NB4 (cell line): Measurements from ENCODE around the gene SLC5A10.

Source experiments
- DNase-seq: peaks from one replicate; pipeline ENCODE4 v3.0.0; 2010; ENCODE audit warnings: low read depth
- H3K4me3 ChIP-seq: one replicate; pipeline ENCODE4 v1.5.1; 2011; ENCODE audit warnings: mild to moderate bottlenecking, low read depth, low read length, moderate library complexity
- MYC ChIP-seq: IDR thresholded peaks from 2 replicates; pipeline ENCODE4 v1.6.1; 2011; ENCODE audit warnings: low read depth, low read length
- POLR2A ChIP-seq: IDR thresholded peaks from 2 replicates; pipeline ENCODE4 v1.6.1; 2011; ENCODE audit warnings: mild to moderate bottlenecking; ENCODE audit not compliant: insufficient read length; ENCODE audit errors: extremely low read depth
- TF ChIP-seq, protein P1 (sequence below): IDR thresholded peaks from 2 replicates; pipeline ENCODE4 v1.6.1; 2011; ENCODE audit warnings: low read depth, low read length
- TF ChIP-seq, protein P2 (sequence below): IDR thresholded peaks from one replicate; pipeline ENCODE4 v1.5.1; 2012; ENCODE audit warnings: low read depth, low read length

The SLC5A10 gene

DNA sequence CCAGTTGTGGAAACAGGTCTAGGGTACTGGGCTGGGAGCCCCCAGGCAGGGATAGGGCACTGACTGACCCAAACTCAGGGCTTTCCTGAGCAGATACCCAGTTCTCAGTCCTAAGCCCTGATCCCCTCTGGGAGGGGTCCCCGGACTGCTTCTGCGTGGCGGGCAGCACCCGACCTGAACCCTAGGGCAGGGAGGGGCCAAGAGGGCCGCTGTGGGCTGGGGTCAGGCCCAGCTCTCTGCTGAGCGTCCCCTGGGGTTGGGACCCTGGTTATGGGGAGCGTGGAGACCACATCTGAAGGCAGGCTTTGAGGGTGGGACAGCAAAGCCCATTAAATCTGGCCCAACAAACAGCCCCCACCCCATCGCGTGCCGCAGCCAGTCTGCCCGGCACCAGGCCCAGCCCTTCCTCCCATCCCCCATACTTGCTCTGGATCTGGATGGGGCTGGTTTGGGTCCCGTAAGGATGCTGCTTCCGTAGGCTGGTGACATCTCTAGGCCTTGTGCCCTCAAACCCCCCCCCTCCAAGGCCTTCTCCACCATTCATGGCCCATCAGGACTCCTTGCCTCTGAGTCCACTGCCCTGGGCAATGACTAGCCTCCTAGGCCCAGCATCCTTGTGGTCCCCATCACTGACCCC, 53.3 kb downstream of the SLC5A10 start:
- no peak overlapping the region for H3K4me3 ChIP-seq
- TF ChIP-seq, protein P1, sequence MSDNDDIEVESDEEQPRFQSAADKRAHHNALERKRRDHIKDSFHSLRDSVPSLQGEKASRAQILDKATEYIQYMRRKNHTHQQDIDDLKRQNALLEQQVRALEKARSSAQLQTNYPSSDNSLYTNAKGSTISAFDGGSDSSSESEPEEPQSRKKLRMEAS: no peak
- no peak for TF ChIP-seq POLR2A
- TF ChIP-seq, protein P2, sequence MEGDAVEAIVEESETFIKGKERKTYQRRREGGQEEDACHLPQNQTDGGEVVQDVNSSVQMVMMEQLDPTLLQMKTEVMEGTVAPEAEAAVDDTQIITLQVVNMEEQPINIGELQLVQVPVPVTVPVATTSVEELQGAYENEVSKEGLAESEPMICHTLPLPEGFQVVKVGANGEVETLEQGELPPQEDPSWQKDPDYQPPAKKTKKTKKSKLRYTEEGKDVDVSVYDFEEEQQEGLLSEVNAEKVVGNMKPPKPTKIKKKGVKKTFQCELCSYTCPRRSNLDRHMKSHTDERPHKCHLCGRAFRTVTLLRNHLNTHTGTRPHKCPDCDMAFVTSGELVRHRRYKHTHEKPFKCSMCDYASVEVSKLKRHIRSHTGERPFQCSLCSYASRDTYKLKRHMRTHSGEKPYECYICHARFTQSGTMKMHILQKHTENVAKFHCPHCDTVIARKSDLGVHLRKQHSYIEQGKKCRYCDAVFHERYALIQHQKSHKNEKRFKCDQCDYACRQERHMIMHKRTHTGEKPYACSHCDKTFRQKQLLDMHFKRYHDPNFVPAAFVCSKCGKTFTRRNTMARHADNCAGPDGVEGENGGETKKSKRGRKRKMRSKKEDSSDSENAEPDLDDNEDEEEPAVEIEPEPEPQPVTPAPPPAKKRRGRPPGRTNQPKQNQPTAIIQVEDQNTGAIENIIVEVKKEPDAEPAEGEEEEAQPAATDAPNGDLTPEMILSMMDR: no peak
- TF ChIP-seq MYC: no peak
- no peak for DNase-seq

DNA sequence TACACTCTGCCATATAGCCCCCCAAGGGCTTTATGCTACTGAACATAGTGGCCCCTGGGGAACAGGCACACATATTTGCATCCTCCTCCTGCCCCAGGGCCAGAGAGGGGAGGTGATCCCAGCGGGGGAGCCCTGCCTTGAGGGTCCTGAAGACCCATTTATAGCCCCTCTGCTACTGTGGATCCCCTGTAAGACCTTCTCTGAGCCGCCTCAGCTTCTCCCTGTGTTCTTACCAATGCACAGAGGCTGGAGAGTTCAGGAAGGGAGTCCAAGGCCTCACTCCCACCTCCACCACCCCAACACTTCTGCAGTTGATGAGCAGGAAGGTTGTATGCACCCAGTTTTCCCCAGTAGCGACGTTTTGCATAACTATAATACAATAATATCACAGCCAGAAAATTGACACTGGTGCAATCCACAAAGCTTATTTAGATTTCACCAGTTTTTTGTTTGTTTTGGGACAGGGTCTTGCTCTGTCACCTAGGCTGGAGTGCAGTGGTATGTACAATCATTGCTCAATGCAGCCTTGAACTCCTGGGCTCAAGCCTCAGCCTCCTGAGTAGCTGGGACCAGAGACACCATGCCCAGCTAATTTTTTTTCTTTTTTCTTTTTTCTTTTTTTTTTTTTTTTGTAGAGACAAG, 53.9 kb downstream of the SLC5A10 start:
- no peak for DNase-seq
- TF ChIP-seq MYC (no peak), POLR2A (no peak)
- TF ChIP-seq, protein P2: no peak
- TF ChIP-seq, protein P1: no peak
- H3K4me3 ChIP-seq: no peak overlapping the region

DNA sequence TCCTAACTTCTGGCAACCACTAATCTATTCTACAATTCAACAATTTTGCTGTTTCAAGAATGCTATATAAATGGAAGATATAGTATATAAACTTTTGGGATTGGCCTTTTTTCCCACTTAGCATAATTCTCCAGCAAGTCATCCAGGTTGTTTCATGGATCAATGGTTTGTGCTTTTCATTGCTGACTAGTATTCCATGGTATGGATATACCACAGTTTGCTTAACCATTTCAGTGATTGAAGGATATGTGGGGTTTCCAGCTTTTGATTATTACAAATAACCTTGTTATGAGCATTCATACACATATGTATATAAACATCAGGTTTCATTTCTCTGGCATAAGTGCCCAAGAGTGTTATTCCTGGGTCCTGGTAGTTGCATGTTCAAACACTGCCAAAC, 54.7 kb downstream of the SLC5A10 start:
- H3K4me3 ChIP-seq: no peak overlapping the region
- DNase-seq: no peak
- TF ChIP-seq, protein P1: no peak
- TF ChIP-seq, protein P2: no peak

DNA sequence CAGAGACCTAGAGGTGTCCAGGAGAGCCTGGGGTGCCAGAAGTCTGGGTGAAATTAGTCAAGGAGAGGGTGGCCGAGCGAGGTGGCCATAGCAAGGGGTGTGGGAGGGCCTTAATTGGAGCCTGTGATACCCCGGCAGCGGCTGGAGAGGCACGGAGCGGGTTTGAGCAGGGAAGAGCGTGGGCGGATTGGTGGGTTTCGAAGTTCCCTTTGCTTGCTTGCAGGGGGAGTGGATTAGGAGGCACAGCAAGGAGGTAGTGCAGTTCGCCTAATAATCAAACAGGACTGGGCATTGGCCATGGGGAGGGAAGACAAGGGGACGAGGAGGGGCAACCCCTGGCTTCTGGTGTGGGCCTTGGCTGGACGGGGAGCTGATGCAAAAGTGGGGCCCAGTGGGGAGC, 58.0 kb downstream of the SLC5A10 start:
- no peak for DNase-seq
- H3K4me3 ChIP-seq: no peak overlapping the region
- TF ChIP-seq POLR2A (no peak), MYC (no peak)
- TF ChIP-seq, protein P2: no peak
- TF ChIP-seq, protein P1: no peak

DNA sequence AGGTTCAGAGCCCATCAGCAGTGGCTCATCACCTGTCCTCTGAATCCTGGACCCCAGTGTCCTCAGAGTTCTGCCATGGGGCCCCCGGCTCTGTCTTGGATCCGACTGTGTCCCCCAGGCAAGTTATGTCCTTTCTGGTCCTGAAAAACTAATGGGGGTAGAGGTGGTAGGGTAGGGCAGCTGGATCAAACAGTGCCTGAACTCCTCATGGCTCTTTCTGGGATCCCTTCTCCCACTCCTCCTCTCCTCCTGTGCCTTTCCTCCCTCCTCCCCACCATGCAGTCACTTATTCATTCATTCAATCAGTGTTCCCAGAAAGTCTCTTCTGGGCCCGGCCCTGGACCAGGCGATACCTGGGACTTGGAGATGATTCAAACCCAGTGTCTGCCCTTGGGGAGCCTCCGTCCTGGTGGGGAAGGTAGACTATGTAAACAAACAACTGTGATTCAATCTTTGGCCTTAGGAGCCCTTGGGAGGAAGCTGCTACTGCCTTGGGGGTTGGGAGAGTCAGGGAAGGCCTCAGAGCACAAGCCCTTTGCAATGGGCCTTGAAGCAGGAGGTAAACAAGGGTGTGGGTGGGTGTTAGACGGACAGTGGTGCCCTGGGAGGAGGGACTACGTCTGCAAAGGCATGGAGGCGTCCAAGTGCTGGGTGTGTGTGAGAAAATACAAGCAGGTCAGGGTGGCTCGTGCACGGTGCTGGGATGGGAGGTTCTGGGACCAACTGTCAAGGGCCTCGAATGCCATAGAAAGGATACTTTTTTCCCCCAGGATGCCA, 59.0 kb downstream of the SLC5A10 start:
- no peak overlapping the region for H3K4me3 ChIP-seq
- no peak for DNase-seq
- no peak for TF ChIP-seq POLR2A
- no peak for TF ChIP-seq MYC
- TF ChIP-seq, protein P2: no peak
- TF ChIP-seq, protein P1: no peak
